ENCODE measurements around the gene THRA. TPM values are rescaled to one million over a fixed set of nuclear protein-coding genes. Genes with fewer than 3 reads are reported as not detected.

The THRA gene
- total and polyA plus RNA-seq, 9 of the 15 experiments (the other 6 are each of a cell fraction or from before 2014, with no cell fraction given) = 0.34 to 23.4 (median 12.7) TPM

GRCh38 chr17:40041196-40041595 lies 21.6 kb upstream of the THRA start:
- H3K36me3 ChIP-seq (ENCODE audit: control insufficient read depth, insufficient read depth, low read length) = peaks cover 23% of the 10 kb centered on the region; the same call in 1 of the 3 replicates
- no TSS peak for BruUV-seq (replicated peaks)
- H3K79me2 ChIP-seq (ENCODE audit: control insufficient read depth, insufficient read depth, low read length) = no peaks in the 10 kb centered on the region
- in situ Hi-C loops (cut with MboI) (no loop called here), intact Hi-C loops (cut with micrococcal nuclease) (no loop called here)
- no peak for DNase-seq (ENCODE audit: extremely low read depth in 1 of 4, low spot score in 3 of 4)
- no peak overlapping the region for H3K9ac ChIP-seq (ENCODE audit: insufficient read depth in 1 of 2, low read depth in 2 of 2, low read length in 2 of 2)
- H3K9me3 ChIP-seq (replicated peaks; ENCODE audit: control insufficient read depth, insufficient read depth, low read depth, low read length) = no peaks in the 10 kb centered on the region
- CTCF ChIA-PET (ENCODE audit: low intra/inter-chr PET ratio) = no interaction called here
- H3K4me1 ChIP-seq (replicated peaks in 1 of 2; ENCODE audit: control insufficient read depth in 2 of 2, insufficient read depth in 2 of 2, low read length in 2 of 2) = no peaks in the 10 kb centered on the region
- POLR2A ChIA-PET = interaction anchor here (1.7 kb wide), 1 partner anchor 13 kb away, joined by 5 read pairs; the partner anchor contains the start of gene MED24
- H2AFZ ChIP-seq (ENCODE audit: low read depth, low read length) = no peak overlapping the region
- H3K4me3 ChIP-seq = no peak overlapping the region
- no peak overlapping the region for H3K4me2 ChIP-seq (ENCODE audit: insufficient read depth, low read length)
- TF ChIP-seq ESRRB (CRISPR knock-in tag; IDR thresholded peaks at IDR 0.05; ENCODE audit: borderline replicate concordance) (no peak), FOSL1 (tag; conservative IDR thresholded peaks at IDR 0.05) (no peak), DNMT1 (IDR thresholded peaks at IDR 0.05) (no peak), ZNF3 (CRISPR knock-in tag; IDR thresholded peaks at IDR 0.05) (no peak), TFAM (CRISPR knock-in tag; conservative IDR thresholded peaks at IDR 0.05) (no peak), TCF7 (IDR thresholded peaks at IDR 0.05; ENCODE audit: borderline replicate concordance) (no peak), HDGF (IDR thresholded peaks at IDR 0.05) (no peak), ZNF318 (IDR thresholded peaks at IDR 0.05; ENCODE audit: borderline replicate concordance in 1 of 2, low read depth in 1 of 2) (no peak)
- H3K9me1 ChIP-seq (ENCODE audit: control insufficient read depth, insufficient read depth, low read length) = no peaks in the 10 kb centered on the region
- H4K20me1 ChIP-seq (replicated peaks; ENCODE audit: control insufficient read depth, insufficient read depth, low read length) = no peaks in the 10 kb centered on the region
- ATAC-seq = no peak
- FAIRE-seq = no peak
- no peaks in the 10 kb centered on the region for H3K27me3 ChIP-seq (ENCODE audit: control insufficient read depth in 2 of 2, insufficient read depth in 2 of 2, low read length in 2 of 2)
- WGBS (ENCODE audit: insufficient coverage, low coverage, missing lambda C conversion rate) = 80% methylated on average over 2 of the region's 2 CpGs
- no peak overlapping the region for H3K27ac ChIP-seq (ENCODE audit: extremely low read depth, low read depth, low read length)

Measured in K562 (cell line).